WTC11 (cell line): ENCODE results near the gene ABCA1. TPM values are rescaled to one million over a fixed set of nuclear protein-coding genes. Genes with fewer than 3 reads are reported as not detected.

Experiments
- total RNA-seq: library from RNA; stranded (reverse); gene quantifications from 3 replicates; pipeline ENCODE4 v1.2.3, GENCODE V29; 2021

Gene ABCA1
- total RNA-seq, 1 experiment from 2014 or later: 7.8 TPM

Other genes starting within 250 kb of the ABCA1 start
- not detected in 3 replicates for gene OR13D1, start 233.6 kb downstream of the ABCA1 start, total RNA-seq
- gene NIPSNAP3A, start 180.5 kb downstream of the ABCA1 start, total RNA-seq: 7.2 to 10.3 TPM (median 10.3 TPM) in 3 replicates
- 0.30 to 0.55 TPM (median 0.31 TPM) in 3 replicates for gene NIPSNAP3B, start 164.0 kb downstream of the ABCA1 start, total RNA-seq